HG02938 (cell line): ENCODE measurements around the gene URB1.

Experiments
- ATAC-seq: cut with Tn5 transposase; IDR thresholded peaks from one replicate; pipeline ENCODE4 v1.9.1; 2021; ENCODE audit warnings: mild to moderate bottlenecking, moderate library complexity; ENCODE audit not compliant: unreplicated experiment

The URB1 gene

GRCh38 chr21:32348604-32349332 is 44.0 kb downstream of the URB1 start:
- ATAC-seq: no peak

GRCh38 chr21:32347977-32348376 is 44.8 kb downstream of the URB1 start:
- no peak for ATAC-seq

- no peak for ATAC-seq
These were observed 45.5 kb downstream of the URB1 start for GRCh38 chr21:32347351-32347750.

- ATAC-seq: no peak
These were observed 45.9 kb downstream of the URB1 start for GRCh38 chr21:32346951-32347350.

DNA sequence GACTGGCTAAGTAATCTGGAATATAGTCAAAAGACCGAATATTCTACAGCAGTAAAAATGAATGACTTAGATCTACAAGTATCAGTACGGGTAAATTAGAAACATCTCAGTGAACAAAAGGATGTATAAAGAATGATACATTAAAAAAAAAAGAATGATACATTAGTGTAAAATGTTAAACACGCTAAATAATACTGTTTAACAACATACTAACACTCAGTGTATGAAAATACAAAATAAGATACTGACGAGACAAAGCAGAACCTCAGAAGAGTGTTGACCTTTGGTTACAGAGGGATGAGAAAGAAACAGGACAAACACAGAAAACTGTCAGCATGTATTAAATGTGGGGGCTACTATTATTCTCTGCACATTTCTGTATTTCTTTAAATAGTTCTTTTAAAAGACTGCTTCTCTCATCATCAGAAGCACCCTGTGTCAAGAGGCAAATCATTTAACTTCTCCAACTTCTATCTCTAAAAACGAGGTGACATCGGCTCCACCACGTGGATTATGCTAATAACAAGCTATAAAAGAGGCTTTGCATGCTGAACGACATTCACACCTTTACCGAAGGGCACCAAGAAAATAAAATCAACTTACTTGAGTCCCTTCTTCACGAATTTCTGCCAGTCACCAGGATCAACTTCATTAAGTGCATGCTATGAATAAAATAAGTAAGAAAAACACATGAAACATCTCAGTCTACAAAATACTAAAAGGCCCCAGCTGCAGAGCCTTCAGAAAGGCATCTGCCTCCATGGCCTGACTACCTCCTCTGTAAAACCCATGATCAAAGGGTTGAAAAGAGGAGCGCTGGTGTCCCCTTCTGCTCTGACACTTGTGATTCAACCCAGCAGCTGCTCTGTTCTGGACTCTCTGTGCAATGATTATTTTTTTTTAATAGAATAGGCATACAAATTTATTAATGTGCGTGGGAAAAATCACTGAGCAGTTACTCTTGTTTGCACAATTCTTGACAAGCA is 51.7 kb downstream of the URB1 start:
- ATAC-seq: no peak

- no peak for ATAC-seq
These were observed 54.4 kb downstream of the URB1 start for GRCh38 chr21:32338209-32338921.

- no peak for ATAC-seq
These were observed 55.6 kb downstream of the URB1 start for GRCh38 chr21:32337206-32337605.

DNA sequence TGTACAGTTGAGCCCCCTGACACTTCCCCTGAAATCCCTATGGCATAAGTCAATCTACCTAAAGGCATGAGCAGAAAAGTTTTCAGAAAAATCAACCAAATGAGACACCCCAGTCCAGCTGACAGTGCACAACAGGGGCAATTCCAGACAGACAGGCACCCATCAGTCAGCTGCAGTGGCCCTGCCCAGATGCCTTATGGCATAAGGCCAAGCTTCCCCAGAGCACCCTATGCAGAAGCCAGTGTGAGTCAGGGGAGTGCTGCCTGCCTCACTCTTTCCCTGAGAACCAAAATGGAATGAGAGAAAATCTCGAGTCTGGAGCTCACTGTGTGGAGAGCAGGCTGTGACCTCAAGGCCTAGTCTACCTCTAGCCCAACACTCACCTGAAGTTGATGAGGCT is 56.1 kb downstream of the URB1 start:
- ATAC-seq: no peak

GRCh38 chr21:32335601-32336575 is 56.9 kb downstream of the URB1 start:
- ATAC-seq: no peak

DNA sequence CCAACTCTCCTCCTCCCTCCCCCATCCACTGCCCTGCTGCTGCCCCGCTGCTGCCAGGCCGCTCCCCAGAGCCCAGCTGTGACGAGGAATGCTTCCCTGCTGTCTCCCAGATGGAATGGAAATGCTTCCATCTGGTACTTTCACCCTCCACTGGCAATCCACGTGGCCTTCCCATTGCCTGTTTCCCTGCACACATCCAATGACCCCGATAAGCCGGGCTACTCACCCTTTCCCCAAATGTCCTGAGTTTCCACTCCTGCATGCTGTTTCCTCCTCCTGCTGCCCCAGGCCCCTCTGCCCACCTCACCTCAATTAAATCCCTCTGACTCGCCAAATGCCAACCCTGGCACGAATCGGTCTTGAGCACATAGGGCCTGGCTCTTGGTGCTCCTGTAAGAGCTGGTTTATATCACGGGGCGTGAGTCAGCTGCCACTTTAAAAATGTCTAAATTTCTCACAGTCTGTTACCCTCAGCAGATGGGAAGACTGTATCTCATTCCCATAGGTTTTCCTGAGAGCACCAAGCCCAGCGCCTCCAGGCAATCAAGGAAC is 57.8 kb downstream of the URB1 start:
- no peak for ATAC-seq

GRCh38 chr21:32333953-32334673 is 58.7 kb downstream of the URB1 start:
- no peak for ATAC-seq

GRCh38 chr21:32332463-32332951 is 60.3 kb downstream of the URB1 start:
- no peak for ATAC-seq

- no peak for ATAC-seq
These were observed 61.1 kb downstream of the URB1 start for GRCh38 chr21:32331444-32332305.

DNA sequence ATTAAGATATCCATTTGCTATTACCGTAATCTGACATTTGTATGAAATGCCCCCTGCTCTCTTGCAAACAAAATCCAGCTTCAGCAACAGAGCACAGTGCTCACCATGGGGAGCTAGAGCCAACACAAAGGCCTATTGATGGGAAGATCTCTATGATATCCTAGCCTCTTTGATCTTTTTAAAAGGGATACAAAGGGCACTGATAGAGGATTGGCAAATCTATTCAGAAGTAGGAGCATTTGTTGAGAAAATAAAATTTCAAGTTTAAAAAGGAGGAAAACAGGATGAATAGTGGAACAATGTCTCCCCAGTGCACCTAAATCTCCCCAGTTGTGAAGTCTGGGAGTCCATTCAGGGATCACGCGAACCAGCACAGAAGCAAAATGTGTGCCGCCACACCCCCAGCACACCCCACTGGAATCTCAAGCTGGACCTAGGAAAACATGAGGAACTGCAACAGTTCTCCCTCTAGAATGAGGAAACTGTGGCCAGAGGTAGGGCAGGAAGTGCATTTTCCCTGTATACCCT is 62.0 kb downstream of the URB1 start:
- ATAC-seq: no peak

DNA sequence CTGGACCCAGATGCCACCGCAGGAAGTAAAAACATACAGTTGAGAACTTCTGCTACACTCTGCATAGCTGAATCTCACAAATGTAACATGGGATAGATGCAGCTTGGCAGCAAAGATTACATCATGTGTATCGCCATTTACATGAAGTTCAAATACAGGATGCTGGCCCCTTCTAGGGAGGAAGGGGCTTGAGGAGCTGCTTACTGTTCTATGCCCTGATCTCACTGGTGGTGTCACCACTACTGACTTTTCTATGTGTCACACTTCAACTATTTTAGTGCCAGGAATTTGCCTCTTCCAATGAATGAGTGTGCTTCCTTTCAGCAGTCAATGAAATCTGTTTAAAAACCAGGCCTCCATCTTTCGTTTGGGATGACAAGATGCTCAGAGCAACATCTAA is 63.0 kb downstream of the URB1 start:
- no peak for ATAC-seq

DNA sequence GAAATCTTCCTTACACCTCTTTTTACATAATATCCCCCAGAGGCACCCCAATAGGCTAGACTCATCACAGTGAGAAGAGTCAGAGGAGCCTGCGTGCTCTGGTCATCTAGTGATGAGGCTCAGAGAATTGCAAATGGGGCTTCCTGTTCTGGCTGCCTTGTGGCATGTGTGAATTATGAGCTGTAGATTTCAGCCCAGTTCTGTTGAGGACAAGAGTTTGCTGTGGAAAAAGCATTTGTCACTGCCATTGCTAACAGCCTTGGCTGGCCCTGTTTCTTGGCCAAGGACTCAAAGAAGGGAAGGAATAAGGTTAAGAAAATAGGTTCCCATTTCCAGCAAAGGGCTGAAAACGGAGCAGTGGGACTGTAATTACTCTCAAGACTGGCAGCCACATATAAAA is 63.5 kb downstream of the URB1 start:
- ATAC-seq: no peak

- no peak for ATAC-seq
These were observed 64.2 kb downstream of the URB1 start for GRCh38 chr21:32328595-32328994.

DNA sequence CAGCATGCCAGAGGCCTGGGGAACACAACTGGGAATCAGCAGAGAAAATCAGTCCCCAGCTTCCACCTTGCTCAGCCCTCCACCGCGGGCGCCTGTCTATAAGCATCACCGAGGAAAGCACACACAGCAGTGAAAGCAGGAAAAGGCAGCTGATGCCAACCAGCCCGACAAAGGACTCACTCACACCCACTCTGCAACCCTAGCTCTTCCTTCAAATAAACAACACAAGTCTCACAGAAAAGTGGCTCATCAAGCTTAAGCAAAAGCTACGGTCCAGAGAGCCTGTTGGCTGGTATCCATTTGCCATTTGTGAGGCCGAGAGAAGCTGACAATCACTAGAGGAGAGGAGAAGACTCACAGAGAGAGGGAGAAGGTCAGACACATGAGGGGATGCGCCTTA is 67.1 kb downstream of the URB1 start:
- ATAC-seq: no peak
